H9 (cell line): ENCODE data around the gene BBX. TPM values are rescaled to one million over a fixed set of nuclear protein-coding genes. Genes with fewer than 3 reads are reported as not detected.

Experiments used
- DNase-seq: peaks from one replicate; pipeline ENCODE4 v3.0.0-alpha.2; 2017
- H2AFZ ChIP-seq: one replicate; pipeline ENCODE4 v1.6.1; 2013; ENCODE audit warnings: mild to moderate bottlenecking, low read length, control low read depth, moderate library complexity
- H2AK5ac ChIP-seq: 2 replicates; pipeline ENCODE4 v1.6.1; 2013; ENCODE audit warnings: low read length, control low read depth, mixed read lengths; ENCODE audit not compliant: insufficient read length
- H2BK120ac ChIP-seq: one replicate; pipeline ENCODE4 v1.6.1; 2013; ENCODE audit warnings: low read depth, mild to moderate bottlenecking, low read length, control low read depth, inconsistent platforms; ENCODE audit not compliant: poor library complexity, severe bottlenecking
- H2BK12ac ChIP-seq: 2 replicates; pipeline ENCODE4 v1.6.1; 2013; ENCODE audit warnings: low read length, control low read depth, mixed read lengths, low read depth; ENCODE audit not compliant: insufficient read length
- H2BK15ac ChIP-seq: 2 replicates; pipeline ENCODE4 v1.6.1; 2013; ENCODE audit warnings: low read depth, low read length, control low read depth
- H2BK20ac ChIP-seq: one replicate; pipeline ENCODE4 v1.6.1; 2013; ENCODE audit warnings: low read depth, mild to moderate bottlenecking, low read length, control low read depth, inconsistent platforms; ENCODE audit not compliant: poor library complexity, severe bottlenecking
- H2BK5ac ChIP-seq: 2 replicates; pipeline ENCODE4 v1.6.1; 2013; ENCODE audit warnings: low read length, control low read depth, mixed read lengths; ENCODE audit not compliant: insufficient read length
- H3K14ac ChIP-seq: 2 replicates; pipeline ENCODE4 v1.6.1; 2013; ENCODE audit warnings: low read length, control low read depth; ENCODE audit not compliant: insufficient read depth
- H3K18ac ChIP-seq: 2 replicates; pipeline ENCODE4 v1.6.1; 2013; ENCODE audit warnings: low read depth, mild to moderate bottlenecking, mixed read lengths, low read length, control low read depth; ENCODE audit not compliant: insufficient read length
- H3K23ac ChIP-seq: 2 replicates; pipeline ENCODE4 v1.6.1; 2013; ENCODE audit warnings: low read length, control low read depth, mixed read lengths, low read depth; ENCODE audit not compliant: insufficient read length
- H3K23me2 ChIP-seq: 2 replicates; pipeline ENCODE4 v1.6.1; 2013; ENCODE audit warnings: low read depth, mild to moderate bottlenecking, mixed read lengths, low read length, control low read depth; ENCODE audit not compliant: insufficient read length, poor library complexity, severe bottlenecking
- H3K27ac ChIP-seq: 2 replicates; pipeline ENCODE4 v1.5.1; 2013; ENCODE audit warnings: low read length, control low read depth, mixed read lengths, low read depth; ENCODE audit not compliant: insufficient read length
- H3K27me3 ChIP-seq: 2 replicates; pipeline ENCODE4 v1.6.1; 2013; ENCODE audit warnings: low read length, control low read depth, inconsistent platforms; ENCODE audit not compliant: insufficient read depth
- H3K4ac ChIP-seq: 2 replicates; pipeline ENCODE4 v1.6.1; 2013; ENCODE audit warnings: low read depth, mild to moderate bottlenecking, control low read depth, inconsistent platforms, low read length, moderate library complexity
- H3K4me1 ChIP-seq: 2 replicates; pipeline ENCODE4 v1.6.1; 2013; ENCODE audit warnings: low read length, control low read depth, inconsistent platforms; ENCODE audit not compliant: insufficient read depth
- H3K4me2 ChIP-seq: 2 replicates; pipeline ENCODE4 v1.6.1; 2013; ENCODE audit warnings: low read length, control low read depth, mixed read lengths; ENCODE audit not compliant: insufficient read length, insufficient read depth
- H3K56ac ChIP-seq: 2 replicates; pipeline ENCODE4 v1.6.1; 2013; ENCODE audit warnings: low read depth, mild to moderate bottlenecking, mixed read lengths, low read length, control low read depth; ENCODE audit not compliant: insufficient read length
- H3K79me1 ChIP-seq: 2 replicates; pipeline ENCODE4 v1.6.1; 2013; ENCODE audit warnings: low read depth, mild to moderate bottlenecking, moderate library complexity, low read length, control low read depth, inconsistent platforms; ENCODE audit not compliant: insufficient read depth, poor library complexity, severe bottlenecking
- H3K79me2 ChIP-seq: 2 replicates; pipeline ENCODE4 v1.6.1; 2013; ENCODE audit warnings: low read length, control low read depth, inconsistent platforms; ENCODE audit not compliant: insufficient read depth
- H3K9ac ChIP-seq: 2 replicates; pipeline ENCODE4 v1.6.1; 2013; ENCODE audit warnings: low read length, control low read depth, mixed read lengths; ENCODE audit not compliant: insufficient read length; ENCODE audit errors: extremely low read depth
- H3K9me3 ChIP-seq: one replicate; pipeline ENCODE4 v1.6.1; 2013; ENCODE audit warnings: low read depth, low read length, inconsistent platforms; ENCODE audit not compliant: control insufficient read depth
- H3T11ph ChIP-seq: one replicate; pipeline ENCODE4 v1.6.1; 2013; ENCODE audit warnings: mild to moderate bottlenecking, low read length, control low read depth, inconsistent platforms
- H4K20me1 ChIP-seq: one replicate; pipeline ENCODE4 v1.6.1; 2013; ENCODE audit not compliant: control insufficient read depth, insufficient read length, insufficient read depth
- H4K5ac ChIP-seq: 2 replicates; pipeline ENCODE4 v1.6.1; 2013; ENCODE audit warnings: low read depth, mild to moderate bottlenecking, mixed read lengths, low read length, control low read depth; ENCODE audit not compliant: insufficient read length
- H4K8ac ChIP-seq: replicated peaks from 2 replicates; pipeline ENCODE4 v1.6.1; 2013; ENCODE audit warnings: low read length, control low read depth, mixed read lengths, low read depth; ENCODE audit not compliant: insufficient read length
- H4K91ac ChIP-seq: 2 replicates; pipeline ENCODE4 v1.6.1; 2013; ENCODE audit warnings: low read depth, mild to moderate bottlenecking, moderate library complexity, mixed read lengths, low read length, control low read depth; ENCODE audit not compliant: insufficient read length
- H3K27ac Mint-ChIP-seq, 3 experiments: 2 replicates in 2 of 3; 3 replicates in 1 of 3; pipeline ENCODE4 v1.8.0; 2020 to 2021; ENCODE audit warnings: mixed read lengths in 3 of 3, mild to moderate bottlenecking in 1 of 3, moderate library complexity in 1 of 3
- H3K27me3 Mint-ChIP-seq: 2 replicates; pipeline ENCODE4 v1.8.0; 2021; ENCODE audit warnings: low read depth, mild to moderate bottlenecking, moderate library complexity, mixed read lengths
- H3K36me3 Mint-ChIP-seq, 3 experiments: 2 replicates in 2 of 3; 3 replicates in 1 of 3; pipeline ENCODE4 v1.8.0; 2020 to 2021; ENCODE audit warnings: low read depth in 3 of 3, mixed read lengths in 3 of 3; ENCODE audit not compliant: insufficient read depth in 1 of 3
- H3K4me1 Mint-ChIP-seq, 2 experiments: 2 replicates each; pipeline ENCODE4 v1.8.0; 2020; ENCODE audit warnings: mixed read lengths in 2 of 2
- H3K4me3 Mint-ChIP-seq, 2 experiments: 2 replicates in 1 of 2; 3 replicates in 1 of 2; pipeline ENCODE4 v1.8.0; 2020 to 2021; ENCODE audit warnings: mild to moderate bottlenecking in 2 of 2, mixed read lengths in 2 of 2, moderate library complexity in 1 of 2
- H3K9me3 Mint-ChIP-seq, 2 experiments: 2 replicates in 1 of 2; 3 replicates in 1 of 2; pipeline ENCODE4 v1.8.0; 2020; ENCODE audit warnings: mild to moderate bottlenecking in 2 of 2, mixed read lengths in 2 of 2, moderate library complexity in 1 of 2
- CTCF ChIP-seq: fragments of 200-600 bp; sonication (generic); conservative IDR thresholded peaks from 3 replicates; pipeline ENCODE4 v1.8.0; 2021; ENCODE audit warnings: antibody characterized with exemption, mild to moderate bottlenecking
- WGBS: extraction: QIAGEN DNeasy Blood & Tissue Kit; methylation state at CpG from one replicate; pipeline ENCODE4 v1.1.7; 2013; ENCODE audit warnings: missing lambda C conversion rate, low lambda C conversion rate, mixed read lengths; ENCODE audit not compliant: insufficient read length; ENCODE audit errors: extremely low coverage; 5-methylcytosine and 5-hydroxymethylcytosine counted together
- total RNA-seq: library from RNA; stranded (reverse); gene quantifications from 2 replicates; pipeline ENCODE4 v1.2.1, GENCODE V29; 2021

Gene BBX
- total RNA-seq, 1 experiment from 2014 or later, result 34.8 TPM

GRCh38 chr3:107797586-107797985 lies 274.8 kb downstream of the BBX start:
- no peak overlapping the region for H3K4me2 ChIP-seq
- H3K36me3 Mint-ChIP-seq, result peaks cover 8 to 29% (median 23%) of the 10 kb centered on the region in 3 experiments; a peak in 6 of 7 replicates
- H3K27me3 Mint-ChIP-seq, result no peaks in the 10 kb centered on the region
- no peak overlapping the region for H3K18ac ChIP-seq
- no peak for TF ChIP-seq CTCF
- no peak overlapping the region for H2BK5ac ChIP-seq
- H3K27me3 ChIP-seq, result no peaks in the 10 kb centered on the region
- peaks cover 2 to 4% of the 10 kb centered on the region in 2 experiments for H3K4me1 Mint-ChIP-seq
- H3K79me2 ChIP-seq, result no peaks in the 10 kb centered on the region
- H3K14ac ChIP-seq, result no peak overlapping the region
- H2BK120ac ChIP-seq, result no peak overlapping the region
- no peaks in the 10 kb centered on the region for H3K4me1 ChIP-seq
- H3K9me3 Mint-ChIP-seq, result no peaks in the 10 kb centered on the region
- no peak overlapping the region for H3K4ac ChIP-seq
- H4K8ac ChIP-seq, result no peak overlapping the region
- H3K56ac ChIP-seq, result no peak overlapping the region
- H3K27ac ChIP-seq, result no peak overlapping the region
- no peaks in the 10 kb centered on the region for H3K79me1 ChIP-seq
- H2BK12ac ChIP-seq, result no peak overlapping the region
- no peaks in the 10 kb centered on the region for H3K23me2 ChIP-seq
- no peak overlapping the region for H2BK15ac ChIP-seq
- no peak overlapping the region for H3K27ac Mint-ChIP-seq
- H2AFZ ChIP-seq, result no peak overlapping the region
- no peaks in the 10 kb centered on the region for H4K20me1 ChIP-seq
- DNase-seq, result no peak
- no peak overlapping the region for H2AK5ac ChIP-seq
- H4K5ac ChIP-seq, result no peak overlapping the region
- no peak overlapping the region for H3K9ac ChIP-seq
- no peak overlapping the region for H3T11ph ChIP-seq
- WGBS, result no CpG with 5 or more reads among the region's 1 CpG
- H3K23ac ChIP-seq, result no peak overlapping the region
- no peak overlapping the region for H3K4me3 Mint-ChIP-seq
- no peaks in the 10 kb centered on the region for H3K9me3 ChIP-seq
- no peak overlapping the region for H4K91ac ChIP-seq
- no peak overlapping the region for H2BK20ac ChIP-seq
